Epithelial cell of proximal tubule (primary cell): ENCODE results near the gene INTS11. TPM values are rescaled to one million over a fixed set of nuclear protein-coding genes. Genes with fewer than 3 reads are reported as not detected.

Experiments
- DNase-seq: peaks from one replicate; pipeline ENCODE4 v3.0.0-alpha.2; 2011; ENCODE audit warnings: low read depth
- H3K4me3 ChIP-seq: 2 replicates; pipeline ENCODE4 v1.5.1; 2011; ENCODE audit warnings: low read depth, mild to moderate bottlenecking, low read length
- CTCF ChIP-seq: conservative IDR thresholded peaks from 2 replicates; pipeline ENCODE4 v1.5.1; 2012; ENCODE audit warnings: low read depth, mild to moderate bottlenecking, low read length
- total RNA-seq: library from RNA; depleted of rRNA; stranded (reverse); fragments of >200 nt; gene quantifications from 2 replicates; pipeline ENCODE4 v1.2.3, GENCODE V29; 2015

Gene INTS11
- total RNA-seq, 1 donor from 2014 or later, result 58.7 TPM

- TF ChIP-seq CTCF, result no peak
- DNase-seq, result no peak
- H3K4me3 ChIP-seq, result peak overlapping the region; percentile 73
Observed at GRCh38 chr1:1306661-1307260, 17.7 kb downstream of the INTS11 start.

- TF ChIP-seq CTCF, result peak; percentile 16
- DNase-seq, result no peak
- peak overlapping the region; percentile 73 for H3K4me3 ChIP-seq
Observed at GRCh38 chr1:1306070-1306660, 18.3 kb downstream of the INTS11 start.

GRCh38 chr1:1305300-1306069 lies 19.0 kb downstream of the INTS11 start:
- TF ChIP-seq CTCF, result peak; percentile 7
- H3K4me3 ChIP-seq, result peak overlapping the region; percentile 73

GRCh38 chr1:1304331-1305299 lies 19.8 kb downstream of the INTS11 start:
- H3K4me3 ChIP-seq, result peak overlapping the region; percentile 73
- TF ChIP-seq CTCF, result no peak
- DNase-seq, result no peak

More at GRCh38 chr1:1305300-1306069, 19.0 kb downstream of the INTS11 start:
- no peak for DNase-seq

GRCh38 chr1:1303736-1304135 lies 20.7 kb downstream of the INTS11 start:
- TF ChIP-seq CTCF, result no peak
- H3K4me3 ChIP-seq, result no peak overlapping the region
- DNase-seq, result no peak

GRCh38 chr1:1302951-1303509 lies 21.4 kb downstream of the INTS11 start:
- DNase-seq, result no peak
- H3K4me3 ChIP-seq, result no peak overlapping the region
- TF ChIP-seq CTCF, result no peak
